BLaER1 (cell line): ENCODE data around the gene RFTN1.

Experiments used
- H3K27ac ChIP-seq: shearing (Covaris generic); formaldehyde crosslinking; 2 replicates; pipeline ENCODE4 v1.8.1; 2022
- H3K27me3 ChIP-seq: shearing (Covaris generic); formaldehyde crosslinking; 2 replicates; pipeline ENCODE4 v1.8.1; 2022
- H3K36me3 ChIP-seq: shearing (Covaris generic); formaldehyde crosslinking; 2 replicates; pipeline ENCODE4 v1.8.1; 2022
- H3K4me1 ChIP-seq: shearing (Covaris generic); formaldehyde crosslinking; 2 replicates; pipeline ENCODE4 v1.8.1; 2022
- H3K4me2 ChIP-seq: shearing (Covaris generic); formaldehyde crosslinking; 2 replicates; pipeline ENCODE4 v1.8.1; 2022
- H3K4me3 ChIP-seq: shearing (Covaris generic); formaldehyde crosslinking; 2 replicates; pipeline ENCODE4 v1.8.1; 2022
- H3K9ac ChIP-seq: shearing (Covaris generic); formaldehyde crosslinking; 2 replicates; pipeline ENCODE4 v1.8.1; 2022
- H3K9me3 ChIP-seq: shearing (Covaris generic); formaldehyde crosslinking; 2 replicates; pipeline ENCODE4 v1.8.1; 2022
- H4K20me1 ChIP-seq: shearing (Covaris generic); formaldehyde crosslinking; 2 replicates; pipeline ENCODE4 v1.8.1; 2022
- Cebpa-rat ChIP-seq: shearing (Covaris generic); IDR thresholded peaks from 2 replicates; pipeline ENCODE4 v1.8.1; 2022

The RFTN1 gene

GRCh38 chr3:16363636-16364035 is 149.9 kb downstream of the RFTN1 start:
- Histone ChIP-seq H3K27me3 (no peaks in the 10 kb centered on the region; the same call in 1 of the 2 replicates), H3K4me2 (no peak overlapping the region), H3K4me1 (peaks cover 32% of the 10 kb centered on the region), H3K36me3 (peaks cover 81% of the 10 kb centered on the region), H4K20me1 (peaks cover 15% of the 10 kb centered on the region; the same call in 1 of the 2 replicates), H3K9me3 (no peaks in the 10 kb centered on the region), H3K27ac (no peak overlapping the region), H3K9ac (no peak overlapping the region), H3K4me3 (no peak overlapping the region)
- no peak for TF ChIP-seq Cebpa-rat

GRCh38 chr3:16362770-16363169 is 150.7 kb downstream of the RFTN1 start:
- Histone ChIP-seq H3K4me2 (no peak overlapping the region), H3K4me1 (peaks cover 32% of the 10 kb centered on the region), H3K4me3 (no peak overlapping the region), H3K9ac (no peak overlapping the region), H3K9me3 (no peaks in the 10 kb centered on the region), H3K27me3 (no peaks in the 10 kb centered on the region; the same call in 1 of the 2 replicates), H3K27ac (no peak overlapping the region), H3K36me3 (peaks cover 81% of the 10 kb centered on the region), H4K20me1 (peaks cover 15% of the 10 kb centered on the region; the same call in 1 of the 2 replicates)
- no peak for TF ChIP-seq Cebpa-rat

GRCh38 chr3:16361087-16361486 is 152.4 kb downstream of the RFTN1 start:
- Histone ChIP-seq H3K4me3 (no peak overlapping the region), H4K20me1 (peaks cover 13% of the 10 kb centered on the region; the same call in 1 of the 2 replicates), H3K36me3 (peaks cover 81% of the 10 kb centered on the region), H3K9me3 (no peaks in the 10 kb centered on the region), H3K4me2 (no peak overlapping the region), H3K4me1 (peaks cover 26% of the 10 kb centered on the region), H3K27me3 (no peaks in the 10 kb centered on the region), H3K27ac (no peak overlapping the region), H3K9ac (no peak overlapping the region)
- no peak for TF ChIP-seq Cebpa-rat

GRCh38 chr3:16359331-16359730 is 154.2 kb downstream of the RFTN1 start:
- Histone ChIP-seq H3K4me3 (no peak overlapping the region), H3K36me3 (peaks cover 81% of the 10 kb centered on the region), H3K9ac (no peak overlapping the region), H3K4me2 (peak overlapping the region; percentile 25), H3K9me3 (no peaks in the 10 kb centered on the region), H3K27ac (no peak overlapping the region), H3K4me1 (peaks cover 15% of the 10 kb centered on the region), H4K20me1 (peaks cover 11% of the 10 kb centered on the region; the same call in 1 of the 2 replicates), H3K27me3 (no peaks in the 10 kb centered on the region)
- no peak for TF ChIP-seq Cebpa-rat

GRCh38 chr3:16358336-16358735 is 155.2 kb downstream of the RFTN1 start:
- H3K4me2 ChIP-seq = no peak overlapping the region
- H4K20me1 ChIP-seq = peaks cover 21% of the 10 kb centered on the region; the same call in 1 of the 2 replicates
- H3K9me3 ChIP-seq = no peaks in the 10 kb centered on the region
- no peak overlapping the region for H3K27ac ChIP-seq
- no peaks in the 10 kb centered on the region for H3K27me3 ChIP-seq
- H3K4me3 ChIP-seq = no peak overlapping the region
- H3K4me1 ChIP-seq = peaks cover 15% of the 10 kb centered on the region
- H3K9ac ChIP-seq = no peak overlapping the region
- no peak for TF ChIP-seq Cebpa-rat
- H3K36me3 ChIP-seq = peaks cover 81% of the 10 kb centered on the region

- Histone ChIP-seq H3K9ac (no peak overlapping the region), H4K20me1 (peaks cover 28% of the 10 kb centered on the region; the same call in 1 of the 2 replicates), H3K9me3 (no peaks in the 10 kb centered on the region), H3K4me1 (peaks cover 15% of the 10 kb centered on the region), H3K4me2 (no peak overlapping the region), H3K27me3 (no peaks in the 10 kb centered on the region), H3K27ac (no peak overlapping the region), H3K4me3 (no peak overlapping the region), H3K36me3 (peaks cover 81% of the 10 kb centered on the region)
- TF ChIP-seq Cebpa-rat = no peak
Measured at GRCh38 chr3:16357186-16358121, 156.0 kb downstream of the RFTN1 start.

GRCh38 chr3:16355828-16356227 is 157.7 kb downstream of the RFTN1 start:
- Histone ChIP-seq H3K9ac (no peak overlapping the region), H3K27ac (no peak overlapping the region), H3K9me3 (no peaks in the 10 kb centered on the region), H3K36me3 (peaks cover 82% of the 10 kb centered on the region), H3K27me3 (no peaks in the 10 kb centered on the region), H3K4me1 (peaks cover 15% of the 10 kb centered on the region), H3K4me2 (no peak overlapping the region), H4K20me1 (peaks cover 18% of the 10 kb centered on the region; the same call in 1 of the 2 replicates), H3K4me3 (no peak overlapping the region)
- TF ChIP-seq Cebpa-rat = no peak

- Histone ChIP-seq H3K9ac (no peak overlapping the region), H3K4me3 (no peak overlapping the region), H3K27me3 (no peaks in the 10 kb centered on the region), H3K9me3 (no peaks in the 10 kb centered on the region), H4K20me1 (peaks cover 18% of the 10 kb centered on the region; the same call in 1 of the 2 replicates), H3K36me3 (peaks cover 93% of the 10 kb centered on the region), H3K27ac (no peak overlapping the region), H3K4me1 (peaks cover 4% of the 10 kb centered on the region), H3K4me2 (no peak overlapping the region)
- no peak for TF ChIP-seq Cebpa-rat
Measured at GRCh38 chr3:16354291-16354690, 159.2 kb downstream of the RFTN1 start.

GRCh38 chr3:16352428-16352827 is 161.1 kb downstream of the RFTN1 start:
- no peaks in the 10 kb centered on the region for H3K4me1 ChIP-seq
- no peak overlapping the region for H3K4me3 ChIP-seq
- no peaks in the 10 kb centered on the region for H3K27me3 ChIP-seq
- H3K9me3 ChIP-seq = no peaks in the 10 kb centered on the region
- peaks cover 18% of the 10 kb centered on the region; the same call in 1 of the 2 replicates for H4K20me1 ChIP-seq
- no peak overlapping the region for H3K4me2 ChIP-seq
- no peak overlapping the region for H3K27ac ChIP-seq
- no peak overlapping the region for H3K9ac ChIP-seq
- H3K36me3 ChIP-seq = peaks cover 99% of the 10 kb centered on the region
- TF ChIP-seq Cebpa-rat = no peak
